HuH-7 (cell line): ENCODE data around the gene STK39.
A peak's percentile ranks its signal among the peaks of the same experiment; 100 is the strongest.
"Not testable (repeated sequence)": the region's sequence is repeated elsewhere in the genome, so short reads cannot be mapped to it uniquely, and the experiment has no call there.

Experiments
- DNase-seq: peaks from one replicate; pipeline ENCODE4 v3.0.0; 2011; ENCODE audit warnings: low spot score

Gene STK39

GRCh38 chr2:168247341-168248261 lies at the start of gene STK39:
Gene STK39, minus strand, starts transcription at chr2:168247595. Its CDS starts 160 bp downstream, at chr2:168247435.
- peak; percentile 74 for DNase-seq

- DNase-seq = no peak
These were observed 47.7 kb upstream of the STK39 start for GRCh38 chr2:168295051-168295450.

GRCh38 chr2:168294409-168294808 lies 47.0 kb upstream of the STK39 start:
- no peak for DNase-seq

- no peak for DNase-seq
These were observed 46.4 kb upstream of the STK39 start for GRCh38 chr2:168293766-168294165.

GRCh38 chr2:168290391-168290790 lies 43.0 kb upstream of the STK39 start:
- no peak for DNase-seq

- DNase-seq = no peak
These were observed 42.5 kb upstream of the STK39 start for GRCh38 chr2:168289880-168290279.

- DNase-seq = no peak
These were observed 39.1 kb upstream of the STK39 start for GRCh38 chr2:168286535-168286934.

- DNase-seq = peak; percentile 40
These were observed 31.1 kb upstream of the STK39 start for GRCh38 chr2:168278424-168278888.

- no peak for DNase-seq
These were observed 29.9 kb upstream of the STK39 start for GRCh38 chr2:168277276-168277675.

- peak; percentile 58 for DNase-seq
These were observed 24.8 kb upstream of the STK39 start for GRCh38 chr2:168272225-168272624.

- not testable (repeated sequence) for DNase-seq
These were observed 15.5 kb upstream of the STK39 start for GRCh38 chr2:168262926-168263325.

GRCh38 chr2:168256448-168256847 lies 9.1 kb upstream of the STK39 start:
- no peak for DNase-seq

GRCh38 chr2:168255866-168256265 lies 8.5 kb upstream of the STK39 start:
- DNase-seq = no peak

GRCh38 chr2:168255103-168255502 lies 7.7 kb upstream of the STK39 start:
- no peak for DNase-seq

GRCh38 chr2:168254158-168254935 lies 7.0 kb upstream of the STK39 start:
- DNase-seq = no peak

- no peak for DNase-seq
These were observed 6.0 kb upstream of the STK39 start for GRCh38 chr2:168253379-168253778.

- no peak for DNase-seq
These were observed 5.6 kb upstream of the STK39 start for GRCh38 chr2:168252976-168253375.

GRCh38 chr2:168246483-168247340 lies 683 bp downstream of the STK39 start:
- DNase-seq = peak; percentile 44

- no peak for DNase-seq
These were observed 1.3 kb downstream of the STK39 start for GRCh38 chr2:168246072-168246482.

- DNase-seq = no peak
These were observed 2.1 kb downstream of the STK39 start for GRCh38 chr2:168245074-168245825.

GRCh38 chr2:168244318-168244717 lies 3.1 kb downstream of the STK39 start:
- DNase-seq = no peak
